GM23248 (cell line): ENCODE measurements around the gene CEP97. TPM values are rescaled to one million over a fixed set of nuclear protein-coding genes. Genes with fewer than 3 reads are reported as not detected.
"Not testable (repeated sequence)": the region's sequence is repeated elsewhere in the genome, so short reads cannot be mapped to it uniquely, and the experiment has no call there.

Source experiments
- DNase-seq: peaks from one replicate; pipeline ENCODE4 v3.0.0-alpha.2; 2015
- H2AFZ ChIP-seq: fragments of 200-600 bp; sonication (generic); 2 replicates; pipeline ENCODE4 v1.6.1; 2016; ENCODE audit warnings: antibody characterized with exemption
- H3F3A ChIP-seq: fragments of 200-600 bp; sonication (generic); 2 replicates; pipeline ENCODE4 v1.6.1; 2016; ENCODE audit warnings: mild to moderate bottlenecking, antibody characterized with exemption, mixed run types; ENCODE audit not compliant: insufficient read depth
- H3K27ac ChIP-seq: fragments of 200-600 bp; sonication (generic); 2 replicates; pipeline ENCODE4 v1.5.1; 2016; ENCODE audit warnings: mild to moderate bottlenecking
- H3K27me3 ChIP-seq: fragments of 200-600 bp; sonication (generic); replicated peaks from 2 replicates; pipeline ENCODE4 v1.6.1; 2016; ENCODE audit warnings: mild to moderate bottlenecking; ENCODE audit not compliant: insufficient read depth
- H3K36me3 ChIP-seq: fragments of 200-600 bp; sonication (generic); 2 replicates; pipeline ENCODE4 v1.6.1; 2016; ENCODE audit warnings: low read depth, mild to moderate bottlenecking
- H3K4me1 ChIP-seq: fragments of 200-600 bp; sonication (generic); 2 replicates; pipeline ENCODE4 v1.6.1; 2016; ENCODE audit warnings: mild to moderate bottlenecking; ENCODE audit not compliant: insufficient read depth
- H3K4me2 ChIP-seq: fragments of 200-600 bp; sonication (generic); one replicate; pipeline ENCODE4 v1.6.1; 2016; ENCODE audit warnings: mild to moderate bottlenecking; ENCODE audit not compliant: unreplicated experiment
- H3K4me3 ChIP-seq: fragments of 200-600 bp; sonication (generic); 2 replicates; pipeline ENCODE4 v1.5.1; 2016; ENCODE audit warnings: mild to moderate bottlenecking
- H3K79me2 ChIP-seq: fragments of 200-600 bp; sonication (generic); 2 replicates; pipeline ENCODE4 v1.6.1; 2016; ENCODE audit warnings: mild to moderate bottlenecking; ENCODE audit not compliant: insufficient read depth
- H3K9ac ChIP-seq: fragments of 200-600 bp; sonication (generic); 2 replicates; pipeline ENCODE4 v1.6.1; 2016; ENCODE audit warnings: mild to moderate bottlenecking
- H3K9me2 ChIP-seq: fragments of 200-600 bp; sonication (generic); 2 replicates; pipeline ENCODE4 v1.6.1; 2016; ENCODE audit warnings: mixed run types, mild to moderate bottlenecking, moderate library complexity; ENCODE audit not compliant: insufficient read depth
- H3K9me3 ChIP-seq: fragments of 200-600 bp; sonication (generic); one replicate; pipeline ENCODE4 v1.6.1; 2017; ENCODE audit warnings: low read depth
- H4K20me1 ChIP-seq: fragments of 200-600 bp; sonication (generic); 2 replicates; pipeline ENCODE4 v1.6.0; 2016; ENCODE audit not compliant: insufficient read depth
- EZH2 ChIP-seq: fragments of 200-600 bp; sonication (generic); IDR thresholded peaks from 2 replicates; pipeline ENCODE4 v1.6.1; 2018; ENCODE audit warnings: antibody characterized with exemption, mild to moderate bottlenecking; ENCODE audit not compliant: insufficient read depth, poor library complexity, severe bottlenecking
- EZH2phosphoT487 ChIP-seq: fragments of 200-600 bp; sonication (generic); IDR thresholded peaks from 2 replicates; pipeline ENCODE4 v1.6.1; 2018; ENCODE audit warnings: antibody characterized with exemption, moderate library complexity, mild to moderate bottlenecking, low read depth; ENCODE audit not compliant: insufficient read depth
- WGBS, 2 experiments: methylation state at CpG; one replicate each; pipeline ENCODE4 v1.1.6; 2015 to 2017; ENCODE audit warnings: low lambda C conversion rate in 2 of 2, low coverage in 1 of 2; ENCODE audit errors: missing lambda C conversion rate in 2 of 2; 5-methylcytosine and 5-hydroxymethylcytosine counted together
- in situ Hi-C: fragments of 300-500 bp; cut with MboI; formaldehyde crosslinking; loops from 2 replicates; pipeline ENCODE4 v1.15.0; 2020
- polyA plus RNA-seq: library from polyadenylated mRNA; unstranded; fragments of >200 nt; fragmentation: Nextera tagmentation; extraction: Ambion mirVana; gene quantifications from 2 replicates; pipeline ENCODE4 v1.2.1, GENCODE V29; 2016
- total RNA-seq: library from RNA; depleted of rRNA; stranded (reverse); fragments of >200 nt; shearing (Covaris generic); gene quantifications from 2 replicates; pipeline ENCODE4 v1.2.3, GENCODE V29; 2014

CEP97 gene
- total and polyA plus RNA-seq, 2 experiments from 2014 or later = 3.3 to 9.8 TPM

DNA sequence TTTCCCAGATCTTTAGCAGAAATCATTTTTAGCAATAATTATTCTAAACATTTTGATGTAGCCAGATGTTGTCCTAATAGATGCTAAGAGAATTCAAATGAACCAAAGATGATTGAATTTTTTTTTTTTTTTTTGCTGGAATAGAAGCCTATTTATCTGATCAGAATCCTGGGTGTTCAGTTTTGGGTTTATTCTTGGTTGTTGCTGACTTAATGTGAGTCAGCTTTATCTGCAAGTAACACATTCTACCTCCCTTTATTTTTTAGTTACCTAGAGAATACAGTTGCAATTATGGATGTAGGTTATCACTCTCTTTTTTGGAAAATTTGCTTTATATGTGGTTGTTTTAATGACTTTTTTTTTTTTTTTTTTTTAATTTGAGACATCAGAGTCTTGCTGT lies 6.4 kb downstream of the CEP97 start:
- Histone ChIP-seq H4K20me1 (no peaks in the 10 kb centered on the region), H3K27ac (no peak overlapping the region), H3K79me2 (peaks cover 11% of the 10 kb centered on the region), H3K9me2 (no peaks in the 10 kb centered on the region), H3F3A (no peaks in the 10 kb centered on the region), H3K9ac (no peak overlapping the region), H3K9me3 (no peaks in the 10 kb centered on the region), H3K36me3 (peaks cover 26% of the 10 kb centered on the region; the same call in 1 of the 2 replicates), H3K27me3 (no peaks in the 10 kb centered on the region), H3K4me1 (peaks cover 9% of the 10 kb centered on the region; the same call in 1 of the 2 replicates), H3K4me2 (no peak overlapping the region), H2AFZ (no peak overlapping the region), H3K4me3 (no peak overlapping the region)
- in situ Hi-C loops = no loop called here
- no peak for DNase-seq
- TF ChIP-seq EZH2 = no peak
- no peak for TF ChIP-seq EZH2phosphoT487

DNA sequence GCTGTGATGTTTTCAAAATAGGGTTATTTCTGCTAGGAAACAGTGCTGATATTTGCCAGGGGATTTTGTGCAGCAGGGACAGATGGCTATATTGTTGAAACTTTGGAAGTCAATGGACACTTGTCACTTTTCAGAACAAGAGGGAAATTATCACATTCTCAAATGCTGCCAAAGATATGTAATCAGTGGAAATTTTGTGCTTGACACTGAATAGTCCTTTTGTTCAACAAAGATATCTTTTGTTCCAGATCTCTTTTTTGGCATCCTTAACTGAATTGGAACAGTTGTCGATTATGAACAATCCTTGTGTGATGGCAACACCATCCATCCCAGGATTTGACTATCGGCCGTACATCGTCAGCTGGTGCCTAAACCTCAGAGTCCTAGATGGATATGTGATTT lies 7.8 kb downstream of the CEP97 start:
- Histone ChIP-seq H3K9ac (no peak overlapping the region), H2AFZ (no peak overlapping the region), H3K79me2 (no peaks in the 10 kb centered on the region), H3K27ac (no peak overlapping the region), H3K4me1 (no peaks in the 10 kb centered on the region), H3K9me2 (no peaks in the 10 kb centered on the region), H4K20me1 (no peaks in the 10 kb centered on the region), H3F3A (no peaks in the 10 kb centered on the region), H3K9me3 (no peaks in the 10 kb centered on the region), H3K27me3 (no peaks in the 10 kb centered on the region), H3K4me2 (no peak overlapping the region), H3K4me3 (no peak overlapping the region), H3K36me3 (peaks cover 32% of the 10 kb centered on the region; the same call in 1 of the 2 replicates)
- DNase-seq = no peak
- in situ Hi-C loops = no loop called here
- 98 to 100% methylated on average over 4 of the region's 4 CpGs for WGBS, 2 experiments
- no peak for TF ChIP-seq EZH2
- TF ChIP-seq EZH2phosphoT487 = no peak

DNA sequence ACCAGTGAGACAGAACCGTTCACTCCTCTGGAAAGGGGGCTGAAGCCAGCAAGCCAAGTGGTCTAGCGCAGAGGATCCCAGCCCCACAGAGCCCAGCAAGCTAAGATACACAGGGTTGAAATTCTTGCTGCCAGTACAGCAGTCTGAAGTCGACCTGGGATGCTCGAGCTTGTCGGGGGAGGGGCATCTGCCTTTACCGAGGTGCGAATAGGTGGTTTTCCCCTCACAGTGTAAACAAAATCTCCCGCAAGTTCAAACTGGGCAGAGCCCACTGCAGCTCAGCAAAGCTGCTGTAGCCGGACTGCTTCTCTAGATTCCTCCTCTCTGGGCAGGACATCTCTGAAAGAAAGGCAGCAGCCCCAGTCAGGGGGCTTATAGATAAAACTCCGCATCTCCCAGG lies 11.4 kb downstream of the CEP97 start:
- in situ Hi-C loops = no loop called here
- Histone ChIP-seq H3K4me1 (no peaks in the 10 kb centered on the region), H3K79me2 (no peaks in the 10 kb centered on the region), H3K4me2 (no peak overlapping the region), H3K9me3 (no peaks in the 10 kb centered on the region), H3K27me3 (no peaks in the 10 kb centered on the region), H3K27ac (no peak overlapping the region), H4K20me1 (no peaks in the 10 kb centered on the region), H3K36me3 (peaks cover 28% of the 10 kb centered on the region; the same call in 1 of the 2 replicates), H3K4me3 (no peak overlapping the region), H3K9me2 (no peaks in the 10 kb centered on the region), H3K9ac (no peak overlapping the region), H3F3A (no peaks in the 10 kb centered on the region), H2AFZ (no peak overlapping the region)
- TF ChIP-seq EZH2 (no peak), EZH2phosphoT487 (no peak)
- DNase-seq = no peak
- 91 to 95% methylated on average over 10 of the region's 10 CpGs for WGBS, 2 experiments

- H3K27ac ChIP-seq, in situ Hi-C loops, H3K27me3 ChIP-seq, H2AFZ ChIP-seq, H3F3A ChIP-seq, H3K4me1 ChIP-seq, H3K9me2 ChIP-seq, H3K4me2 ChIP-seq, DNase-seq, H3K36me3 ChIP-seq, H3K9ac ChIP-seq, H3K79me2 ChIP-seq, H4K20me1 ChIP-seq, H3K4me3 ChIP-seq, H3K9me3 ChIP-seq: not testable (repeated sequence)
- WGBS, 2 experiments = 94 to 96% methylated on average over 3 of the region's 3 CpGs
Measured at GRCh38 chr3:101741914-101742313, 17.5 kb downstream of the CEP97 start.

DNA sequence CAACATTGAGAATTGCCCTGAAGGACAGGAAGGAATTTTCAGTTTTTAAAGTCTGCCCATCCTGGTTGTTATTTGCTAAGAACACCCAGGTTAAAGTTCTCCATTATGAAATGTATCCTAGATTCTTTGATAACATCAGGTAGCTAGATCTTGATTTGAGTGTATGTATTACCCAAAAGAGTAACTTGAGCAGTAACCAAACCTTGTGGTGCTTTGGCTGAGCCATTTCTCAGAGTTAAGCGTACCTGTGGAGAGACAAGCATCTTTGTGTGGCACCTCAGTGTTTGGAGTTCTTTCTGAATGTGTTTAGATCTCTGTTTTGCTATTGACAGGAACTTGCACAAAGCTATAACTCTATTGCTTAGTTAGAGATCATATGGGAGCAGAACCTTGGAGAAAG lies 20.4 kb downstream of the CEP97 start:
- H4K20me1 ChIP-seq = no peaks in the 10 kb centered on the region
- no peaks in the 10 kb centered on the region for H3K27me3 ChIP-seq
- no peak overlapping the region for H2AFZ ChIP-seq
- no peak overlapping the region for H3K4me2 ChIP-seq
- DNase-seq = no peak
- no peaks in the 10 kb centered on the region for H3K9me3 ChIP-seq
- in situ Hi-C loops = no loop called here
- H3K4me3 ChIP-seq = no peak overlapping the region
- peaks cover 4% of the 10 kb centered on the region; the same call in 1 of the 2 replicates for H3K36me3 ChIP-seq
- TF ChIP-seq EZH2 (no peak), EZH2phosphoT487 (no peak)
- no peak overlapping the region for H3K27ac ChIP-seq
- 50 to 56% methylated on average over 1 of the region's 1 CpG for WGBS, 2 experiments
- H3K79me2 ChIP-seq = no peaks in the 10 kb centered on the region
- no peaks in the 10 kb centered on the region for H3K9me2 ChIP-seq
- H3K9ac ChIP-seq = no peak overlapping the region
- no peaks in the 10 kb centered on the region for H3F3A ChIP-seq
- no peaks in the 10 kb centered on the region for H3K4me1 ChIP-seq

GRCh38 chr3:101745934-101746333 lies 21.5 kb downstream of the CEP97 start:
- in situ Hi-C loops, H3K4me3 ChIP-seq, H3K4me1 ChIP-seq, H3K9me3 ChIP-seq, H4K20me1 ChIP-seq, H3K27ac ChIP-seq, DNase-seq, H3K36me3 ChIP-seq, H3K4me2 ChIP-seq, H3K27me3 ChIP-seq, H3K79me2 ChIP-seq, H3K9ac ChIP-seq, H3K9me2 ChIP-seq, H2AFZ ChIP-seq, H3F3A ChIP-seq: not testable (repeated sequence)
- WGBS, 2 experiments = 92 to 100% methylated on average over 1 of the region's 1 CpG

DNA sequence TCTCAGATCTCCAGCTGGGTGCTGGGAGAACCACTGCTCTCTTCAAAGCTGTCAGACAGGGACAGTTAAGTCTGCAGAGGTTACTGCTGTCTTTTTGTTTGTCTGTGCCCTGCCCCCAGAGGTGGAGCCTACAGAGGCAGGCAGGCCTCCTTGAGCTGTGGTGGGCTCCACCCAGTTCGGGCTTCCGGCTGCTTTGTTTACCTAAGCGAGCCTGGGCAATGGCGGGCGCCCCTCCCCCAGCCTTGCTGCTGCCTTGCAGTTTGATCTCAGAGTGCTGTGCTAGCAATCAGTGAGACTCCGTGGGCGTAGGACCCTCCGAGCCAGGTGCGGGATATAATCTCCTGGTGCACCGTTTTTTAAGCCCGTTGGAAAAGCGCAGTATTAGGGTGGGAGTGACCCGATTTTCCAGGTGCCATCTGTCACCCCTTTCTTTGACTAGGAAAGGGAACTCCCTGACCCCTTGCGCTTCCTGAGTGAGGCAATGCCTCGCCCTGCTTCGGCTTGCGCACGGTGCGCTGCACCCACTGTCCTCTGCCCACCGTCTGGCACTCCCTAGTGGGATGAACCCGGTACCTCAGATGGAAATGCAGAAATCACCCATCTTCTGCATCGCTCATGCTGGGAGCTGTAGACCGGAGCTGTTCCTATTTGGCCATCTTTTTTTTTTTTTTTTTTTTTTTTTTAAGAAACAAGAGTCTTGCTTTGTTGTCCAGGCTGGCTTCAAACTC lies 29.1 kb downstream of the CEP97 start:
- DNase-seq, H3K4me1 ChIP-seq, H3K79me2 ChIP-seq, H4K20me1 ChIP-seq, H2AFZ ChIP-seq, H3K9me3 ChIP-seq, in situ Hi-C loops, H3F3A ChIP-seq, H3K9ac ChIP-seq, H3K4me2 ChIP-seq, H3K4me3 ChIP-seq, H3K27me3 ChIP-seq, H3K27ac ChIP-seq, H3K9me2 ChIP-seq: not testable (repeated sequence)
- 92 to 96% methylated on average over 14 to 18 of the region's 23 CpGs for WGBS, 2 experiments
- peaks cover 12% of the 10 kb centered on the region; the same call in 1 of the 2 replicates for H3K36me3 ChIP-seq
